ENCODE measurements around the gene SLC28A3.

Gene SLC28A3

GRCh38 chr9:84241817-84242373 is 98.7 kb downstream of the SLC28A3 start:
- no peak for DNase-seq (ENCODE audit: low read depth in 2 of 2)

GRCh38 chr9:84239343-84239742 is 101.2 kb downstream of the SLC28A3 start:
- no peak for DNase-seq (ENCODE audit: low read depth in 2 of 2)

GRCh38 chr9:84238652-84239051 is 101.9 kb downstream of the SLC28A3 start:
- DNase-seq (ENCODE audit: low read depth in 2 of 2): no peak

- no peak for DNase-seq (ENCODE audit: low read depth in 2 of 2)
Measured at GRCh38 chr9:84235511-84235910, 105.0 kb downstream of the SLC28A3 start.

- no peak for DNase-seq (ENCODE audit: low read depth in 2 of 2)
Measured at GRCh38 chr9:84230355-84231145, 110.0 kb downstream of the SLC28A3 start.

GRCh38 chr9:84229191-84229590 is 111.4 kb downstream of the SLC28A3 start:
- no peak for DNase-seq (ENCODE audit: low read depth in 2 of 2)

GRCh38 chr9:84228130-84228720 is 112.3 kb downstream of the SLC28A3 start:
- no peak for DNase-seq (ENCODE audit: low read depth in 2 of 2)

- no peak for DNase-seq (ENCODE audit: low read depth in 2 of 2)
Measured at GRCh38 chr9:84226126-84226525, 114.4 kb downstream of the SLC28A3 start.

Measured in stimulated activated CD4-positive, alpha-beta T cell treated with anti-CD3 and anti-CD28 coated beads, Interleukin-4, amount 100 ng/mL, for 48 hours (primary cell).